Eye (tissue), 1 donor: Measurements from ENCODE around the gene TSG101.

Source experiments
- DNase-seq: peaks from one replicate; pipeline ENCODE4 v3.0.0-alpha.2; 2015

Gene TSG101

GRCh38 chr11:18526521-18527296 is at the start of gene TSG101:
Gene TSG101, minus strand, starts transcription at chr11:18526942. Its CDS starts 126 bp downstream, at chr11:18526816.
- DNase-seq, result peak; percentile 98

- DNase-seq, result no peak
Observed at GRCh38 chr11:18575361-18575760, 48.6 kb upstream of the TSG101 start.

- DNase-seq, result no peak
Observed at GRCh38 chr11:18567081-18567480, 40.3 kb upstream of the TSG101 start.

GRCh38 chr11:18566406-18566805 is 39.7 kb upstream of the TSG101 start:
- no peak for DNase-seq

- DNase-seq, result no peak
Observed at GRCh38 chr11:18564149-18564548, 37.4 kb upstream of the TSG101 start.

- DNase-seq, result no peak
Observed at GRCh38 chr11:18563090-18563730, 36.5 kb upstream of the TSG101 start.

- no peak for DNase-seq
Observed at GRCh38 chr11:18548001-18548400, 21.3 kb upstream of the TSG101 start.

- DNase-seq, result peak; percentile 24
Observed at GRCh38 chr11:18540207-18541009, 13.7 kb upstream of the TSG101 start.

GRCh38 chr11:18536209-18536608 is 9.5 kb upstream of the TSG101 start:
- no peak for DNase-seq

GRCh38 chr11:18534245-18534644 is 7.5 kb upstream of the TSG101 start:
- no peak for DNase-seq

GRCh38 chr11:18533365-18533764 is 6.6 kb upstream of the TSG101 start:
- no peak for DNase-seq

- peak; percentile 75 for DNase-seq
Observed at GRCh38 chr11:18527512-18527911, 770 bp upstream of the TSG101 start.

- DNase-seq, result no peak
Observed at GRCh38 chr11:18526130-18526520, 617 bp downstream of the TSG101 start.

GRCh38 chr11:18524248-18524647 is 2.5 kb downstream of the TSG101 start:
- no peak for DNase-seq

GRCh38 chr11:18523084-18523483 is 3.7 kb downstream of the TSG101 start:
- no peak for DNase-seq

GRCh38 chr11:18522388-18522787 is 4.4 kb downstream of the TSG101 start:
- DNase-seq, result no peak

GRCh38 chr11:18521122-18521521 is 5.6 kb downstream of the TSG101 start:
- no peak for DNase-seq

GRCh38 chr11:18502352-18502751 is 24.4 kb downstream of the TSG101 start:
- DNase-seq, result no peak

- no peak for DNase-seq
Observed at GRCh38 chr11:18501629-18502028, 25.1 kb downstream of the TSG101 start.

GRCh38 chr11:18498039-18498438 is 28.7 kb downstream of the TSG101 start:
- DNase-seq, result no peak

GRCh38 chr11:18495703-18496102 is 31.0 kb downstream of the TSG101 start:
- no peak for DNase-seq

- no peak for DNase-seq
Observed at GRCh38 chr11:18495271-18495670, 31.5 kb downstream of the TSG101 start.

- no peak for DNase-seq
Observed at GRCh38 chr11:18493310-18493709, 33.4 kb downstream of the TSG101 start.

GRCh38 chr11:18492888-18493287 is 33.9 kb downstream of the TSG101 start:
- peak; percentile 3 for DNase-seq
